GM19239 (cell line): ENCODE results near the gene SKA1.

Experiments used
- DNase-seq: peaks from one replicate; pipeline ENCODE4 v3.0.0; 2011; ENCODE audit warnings: low spot score; ENCODE audit not compliant: insufficient read length
- FAIRE-seq: peaks from 2 replicates; lab custom pipeline; 2011; peaks lifted over from hg19 to GRCh38; lab: Jason Lieb, UNC

The SKA1 gene

GRCh38 chr18:50374753-50375391 lies at the start of gene SKA1:
SKA1 (plus strand) TSS chr18:50375046; CDS start chr18:50375831, 785 bp downstream.
- DNase-seq, result peak; percentile 95
- peak; percentile 98 for FAIRE-seq

GRCh38 chr18:50327983-50328382 lies 46.9 kb upstream of the SKA1 start:
- DNase-seq (no peak), FAIRE-seq (no peak)

GRCh38 chr18:50330176-50330575 lies 44.7 kb upstream of the SKA1 start:
- FAIRE-seq (no peak), DNase-seq (no peak)

- FAIRE-seq (no peak), DNase-seq (no peak)
Measured at GRCh38 chr18:50331691-50332090, 43.2 kb upstream of the SKA1 start.

- peak; percentile 89 for FAIRE-seq
- DNase-seq, result no peak
Measured at GRCh38 chr18:50334546-50335152, 40.2 kb upstream of the SKA1 start.

- DNase-seq (no peak), FAIRE-seq (peak; percentile 79)
Measured at GRCh38 chr18:50338122-50338521, 36.7 kb upstream of the SKA1 start.

- DNase-seq (no peak), FAIRE-seq (no peak)
Measured at GRCh38 chr18:50338715-50339114, 36.1 kb upstream of the SKA1 start.

GRCh38 chr18:50340078-50340477 lies 34.8 kb upstream of the SKA1 start:
- FAIRE-seq, result no peak
- DNase-seq, result no peak

- no peak for FAIRE-seq
- DNase-seq, result no peak
Measured at GRCh38 chr18:50341443-50341842, 33.4 kb upstream of the SKA1 start.

GRCh38 chr18:50350699-50351098 lies 24.1 kb upstream of the SKA1 start:
- DNase-seq (no peak), FAIRE-seq (no peak)

- DNase-seq (no peak), FAIRE-seq (peak; percentile 83)
Measured at GRCh38 chr18:50356036-50356945, 18.6 kb upstream of the SKA1 start.

- FAIRE-seq (no peak), DNase-seq (no peak)
Measured at GRCh38 chr18:50358844-50359243, 16.0 kb upstream of the SKA1 start.

GRCh38 chr18:50359806-50360205 lies 15.0 kb upstream of the SKA1 start:
- DNase-seq, result no peak
- no peak for FAIRE-seq

- DNase-seq (no peak), FAIRE-seq (no peak)
Measured at GRCh38 chr18:50360611-50361010, 14.2 kb upstream of the SKA1 start.

- FAIRE-seq (no peak), DNase-seq (no peak)
Measured at GRCh38 chr18:50369672-50370071, 5.2 kb upstream of the SKA1 start.

GRCh38 chr18:50372743-50373142 lies 2.1 kb upstream of the SKA1 start:
- FAIRE-seq, result peak; percentile 21
- no peak for DNase-seq

- no peak for FAIRE-seq
- DNase-seq, result no peak
Measured at GRCh38 chr18:50373561-50374219, 1.2 kb upstream of the SKA1 start.

GRCh38 chr18:50374220-50374752 lies 560 bp upstream of the SKA1 start:
- no peak for DNase-seq
- FAIRE-seq, result peak; percentile 87

GRCh38 chr18:50377061-50377798 lies 2.4 kb downstream of the SKA1 start:
- FAIRE-seq, result peak; percentile 28
- no peak for DNase-seq

GRCh38 chr18:50388988-50389387 lies 14.1 kb downstream of the SKA1 start:
- DNase-seq, result no peak
- no peak for FAIRE-seq
